ENCODE results near the gene PEX11A.
"Not testable (repeated sequence)": the region's sequence is repeated elsewhere in the genome, so short reads cannot be mapped to it uniquely, and the experiment has no call there.

The PEX11A gene

DNA sequence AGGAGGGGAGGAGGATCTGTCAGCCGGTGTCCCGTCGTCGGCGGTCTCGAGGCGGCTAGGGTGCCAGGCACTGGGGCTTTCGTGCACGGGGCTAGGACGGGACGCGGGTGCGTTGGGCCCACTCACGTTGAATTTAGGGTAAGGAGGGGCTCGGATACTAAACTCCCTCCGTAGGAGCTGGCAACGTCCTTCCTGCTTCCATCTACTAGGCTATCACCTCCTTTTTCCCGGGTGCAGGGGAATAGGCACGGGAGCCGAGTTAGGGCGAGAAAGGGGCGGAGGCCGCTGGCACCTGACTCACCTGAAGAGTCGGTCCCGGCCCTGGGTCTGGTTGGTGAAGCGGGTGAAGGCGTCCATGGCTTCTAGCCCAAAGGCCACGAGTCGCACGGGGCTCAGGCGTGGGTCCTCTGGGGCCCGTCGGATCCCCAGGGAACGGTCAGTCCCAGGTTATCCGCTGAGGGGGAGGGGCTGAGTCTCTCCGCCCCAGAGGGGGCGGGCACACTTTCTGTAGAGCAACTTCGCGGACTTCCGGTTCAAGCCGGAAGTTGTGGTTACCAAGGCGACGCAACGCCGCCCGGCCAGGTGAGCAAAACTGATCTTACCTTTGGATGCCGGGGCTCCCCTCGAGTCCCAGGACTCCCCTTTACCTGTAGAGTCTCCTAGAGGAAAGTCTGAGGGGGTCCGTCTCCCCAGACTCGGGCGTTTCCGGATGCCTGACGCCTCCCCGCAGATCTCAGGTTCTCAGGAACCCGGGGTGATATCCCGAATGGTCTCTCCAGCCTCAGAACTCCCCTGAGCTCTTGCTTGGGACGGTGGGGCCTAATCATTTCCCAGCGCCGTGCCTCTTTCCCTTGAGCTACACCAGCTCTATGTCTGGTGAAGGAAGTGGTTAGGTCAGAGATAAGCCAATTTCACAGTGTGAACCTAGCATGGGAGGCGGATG is at the start of gene PEX11A, which contains the start of gene WDR93:
PEX11A (minus strand) TSS at position 479 of the 943 bp plus-strand sequence; CDS start at position 357, 122 bp downstream.
WDR93 (plus strand) TSS at position 536 of the 943 bp plus-strand sequence. CDS start 10,936 bp downstream, outside the sequence.
- peak; percentile 48 for DNase-seq (ENCODE audit: low read depth, low spot score)

- DNase-seq (ENCODE audit: low read depth, low spot score): peak; percentile 14
Measured at GRCh38 chr15:89740137-89740536, 49.6 kb upstream of the PEX11A start.

- no peak for DNase-seq (ENCODE audit: low read depth, low spot score)
Measured at GRCh38 chr15:89735773-89736172, 45.2 kb upstream of the PEX11A start.

DNA sequence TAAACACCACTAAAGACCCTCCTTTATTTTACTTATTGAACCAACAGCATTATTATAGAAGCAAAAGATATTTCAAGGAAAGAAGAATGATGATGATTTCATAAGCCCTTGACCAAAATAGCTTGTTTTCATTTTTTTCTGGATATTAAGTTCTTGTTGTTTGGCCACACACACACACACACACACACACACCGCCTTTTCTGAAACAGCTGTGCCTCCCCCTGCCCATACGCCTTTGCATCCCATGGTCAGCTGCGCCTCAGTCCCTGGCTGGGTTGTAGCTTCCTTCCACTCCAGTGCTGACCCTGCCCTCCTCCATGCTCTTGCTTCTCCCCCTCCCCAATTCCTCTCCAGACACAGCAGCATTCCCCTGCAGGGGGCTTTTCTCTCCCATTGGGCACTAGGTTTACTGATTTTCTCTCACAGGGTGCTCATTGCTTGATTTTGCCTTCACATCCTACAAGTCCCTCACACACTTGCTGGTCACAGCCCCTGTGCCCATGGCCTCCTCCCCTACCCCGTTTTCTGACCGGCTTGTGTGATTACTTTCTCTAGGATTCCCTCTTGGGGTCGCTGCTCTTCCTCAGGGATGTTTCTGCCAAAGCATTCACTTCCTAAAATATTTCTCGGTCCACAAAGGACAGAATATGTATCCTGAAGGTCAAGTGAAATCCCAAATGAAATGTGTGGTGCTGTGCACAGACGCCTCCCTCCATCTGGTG is 42.1 kb upstream of the PEX11A start:
- DNase-seq (ENCODE audit: low read depth, low spot score): no peak

DNA sequence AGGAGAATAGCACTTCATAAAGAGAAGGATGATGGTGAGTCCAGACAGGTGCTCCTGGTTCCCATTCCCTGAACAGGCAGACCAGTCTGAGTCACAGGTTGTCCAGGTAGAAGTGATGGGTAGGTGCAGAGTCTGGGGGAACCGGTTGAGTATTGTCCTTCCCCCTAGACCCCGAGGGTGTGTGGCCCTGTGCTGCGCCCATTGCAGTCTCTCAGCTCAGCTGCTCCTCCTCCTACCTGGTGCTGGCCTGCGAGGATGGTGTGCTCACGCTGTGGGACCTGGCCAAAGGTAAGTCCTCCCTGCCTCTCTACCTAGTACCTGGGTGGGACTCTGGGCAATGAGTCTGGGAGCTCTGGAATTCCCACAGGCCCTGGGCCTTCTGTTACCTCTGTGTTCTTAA is 40.7 kb upstream of the PEX11A start:
- no peak for DNase-seq (ENCODE audit: low read depth, low spot score)

GRCh38 chr15:89728254-89728653 is 37.7 kb upstream of the PEX11A start:
- no peak for DNase-seq (ENCODE audit: low read depth, low spot score)

DNA sequence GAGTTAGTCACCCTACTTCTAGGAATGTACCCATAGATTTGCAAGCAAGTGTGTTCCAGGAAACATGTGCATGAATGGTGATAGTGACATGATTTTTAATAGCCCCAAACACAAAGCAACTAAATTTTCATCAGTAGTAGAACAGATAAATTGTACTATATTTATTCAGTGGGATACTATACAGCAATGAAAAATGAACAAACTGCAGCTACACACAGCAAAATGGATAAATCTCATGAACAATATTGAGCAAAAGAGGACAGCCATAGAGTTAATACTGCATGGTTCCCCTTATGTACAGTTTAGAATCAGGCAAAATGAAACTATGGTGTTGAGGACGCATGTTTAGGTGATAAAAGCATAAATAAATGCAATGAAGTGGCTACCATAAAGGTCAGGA is 34.5 kb upstream of the PEX11A start:
- no peak for DNase-seq (ENCODE audit: low read depth, low spot score)

GRCh38 chr15:89724621-89725020 is 34.1 kb upstream of the PEX11A start:
- no peak for DNase-seq (ENCODE audit: low read depth, low spot score)

- no peak for DNase-seq (ENCODE audit: low read depth, low spot score)
Measured at GRCh38 chr15:89723031-89723430, 32.5 kb upstream of the PEX11A start.

DNA sequence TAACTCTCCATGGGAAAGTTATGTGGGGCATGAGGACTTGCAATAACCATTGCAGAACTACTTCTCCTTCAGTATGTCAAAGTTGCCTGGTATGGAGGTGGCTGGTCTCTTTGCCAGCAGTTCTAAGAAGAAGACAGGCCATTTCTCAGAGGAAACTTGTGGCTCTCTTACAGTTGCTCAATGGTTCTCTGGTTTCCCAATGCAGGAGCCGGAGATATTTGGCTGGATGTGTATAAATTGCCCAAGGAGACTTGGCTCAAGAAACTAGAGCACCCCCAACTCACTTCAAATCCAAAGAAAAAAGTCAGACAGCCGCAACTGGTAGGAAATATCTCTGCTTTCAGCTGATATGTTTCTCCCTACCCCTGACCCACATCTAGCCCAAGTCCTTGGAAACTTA is 24.2 kb upstream of the PEX11A start:
- no peak for DNase-seq (ENCODE audit: low read depth, low spot score)

DNA sequence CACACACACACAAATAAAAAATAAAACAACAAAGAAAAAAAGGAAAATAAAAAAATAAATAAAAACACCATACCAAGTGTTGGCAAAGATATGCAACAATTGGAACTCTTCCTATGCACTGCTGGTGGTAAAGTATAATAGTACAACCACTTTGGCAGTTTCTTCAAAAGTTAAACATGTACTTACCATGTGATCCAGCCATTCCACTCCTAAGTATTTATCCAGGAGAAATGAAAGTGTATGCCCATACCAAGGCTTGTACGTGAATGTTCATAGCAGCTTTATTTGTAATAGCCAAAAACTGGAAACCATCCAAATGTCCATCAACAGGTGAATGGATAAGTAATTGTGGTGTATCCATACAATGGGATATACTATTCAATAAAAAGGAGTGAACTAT is 17.0 kb upstream of the PEX11A start:
- no peak for DNase-seq (ENCODE audit: low read depth, low spot score)

DNA sequence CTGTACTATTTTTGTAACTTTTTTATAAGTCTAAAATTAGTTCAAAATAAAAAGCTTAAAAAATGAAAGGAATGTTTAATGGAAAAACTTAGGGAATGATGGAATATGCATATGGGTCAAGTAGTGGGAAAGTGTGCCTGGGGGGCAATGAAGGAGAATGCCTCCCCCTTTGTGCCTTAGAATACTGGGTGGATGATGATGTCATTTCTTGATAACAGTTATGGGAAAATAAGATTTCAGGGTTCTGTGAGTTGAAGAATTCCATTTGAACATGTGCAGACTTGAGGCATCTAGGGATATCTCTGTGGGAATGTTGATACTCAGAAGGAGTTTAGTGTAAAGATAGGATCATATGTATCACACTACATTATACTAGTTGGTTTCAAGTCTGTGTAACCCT is 13.9 kb upstream of the PEX11A start:
- no peak for DNase-seq (ENCODE audit: low read depth, low spot score)

DNA sequence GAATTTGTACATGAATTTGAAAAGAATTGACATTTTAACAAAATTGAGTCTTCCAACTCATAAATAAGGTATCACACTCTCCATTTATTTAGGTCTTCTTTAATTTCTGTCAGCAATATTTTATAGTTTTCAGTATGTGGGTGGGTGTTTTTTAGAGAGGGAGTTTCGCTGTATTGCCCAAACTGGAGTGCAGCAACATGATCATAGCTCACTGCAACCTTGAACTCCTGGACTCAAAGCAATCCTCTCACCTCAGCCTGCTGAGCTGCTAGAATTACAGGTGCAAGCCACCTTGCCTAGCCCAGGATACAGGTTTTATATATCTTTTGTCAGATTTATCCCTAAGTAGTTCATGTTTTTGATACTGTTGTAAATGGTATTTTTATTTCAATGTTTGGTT is 4.6 kb upstream of the PEX11A start:
- DNase-seq (ENCODE audit: low read depth, low spot score): no peak

DNA sequence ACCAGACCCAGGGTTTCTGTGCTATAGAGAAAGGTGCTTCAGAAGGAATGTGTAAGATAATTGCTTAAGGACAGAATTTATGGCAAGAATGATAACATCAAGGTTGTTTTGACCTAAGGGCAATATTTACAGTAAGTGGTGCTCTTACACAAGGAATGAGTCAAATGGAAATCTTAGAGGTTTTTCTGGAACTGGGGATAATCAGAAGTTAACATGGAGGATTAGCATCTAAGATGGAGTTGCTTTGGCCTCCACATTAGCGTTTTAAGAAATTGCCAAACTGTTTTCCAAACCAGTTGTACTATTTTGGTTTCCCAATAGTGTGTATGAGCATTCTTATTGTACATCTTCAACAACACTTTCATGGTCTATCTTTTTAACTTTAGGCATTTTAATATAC is 3.1 kb upstream of the PEX11A start:
- no peak for DNase-seq (ENCODE audit: low read depth, low spot score)

GRCh38 chr15:89693091-89693490 is 2.5 kb upstream of the PEX11A start:
- DNase-seq (ENCODE audit: low read depth, low spot score): no peak

GRCh38 chr15:89689930-89690275 is 651 bp downstream of the PEX11A start:
- DNase-seq (ENCODE audit: low read depth, low spot score): not testable (repeated sequence)

- DNase-seq (ENCODE audit: low read depth, low spot score): no peak
Measured at GRCh38 chr15:89686522-89686921, 4.0 kb downstream of the PEX11A start.

- DNase-seq (ENCODE audit: low read depth, low spot score): no peak
Measured at GRCh38 chr15:89685995-89686394, 4.6 kb downstream of the PEX11A start.

- DNase-seq (ENCODE audit: low read depth, low spot score): no peak
Measured at GRCh38 chr15:89681146-89681545, 9.4 kb downstream of the PEX11A start.

DNA sequence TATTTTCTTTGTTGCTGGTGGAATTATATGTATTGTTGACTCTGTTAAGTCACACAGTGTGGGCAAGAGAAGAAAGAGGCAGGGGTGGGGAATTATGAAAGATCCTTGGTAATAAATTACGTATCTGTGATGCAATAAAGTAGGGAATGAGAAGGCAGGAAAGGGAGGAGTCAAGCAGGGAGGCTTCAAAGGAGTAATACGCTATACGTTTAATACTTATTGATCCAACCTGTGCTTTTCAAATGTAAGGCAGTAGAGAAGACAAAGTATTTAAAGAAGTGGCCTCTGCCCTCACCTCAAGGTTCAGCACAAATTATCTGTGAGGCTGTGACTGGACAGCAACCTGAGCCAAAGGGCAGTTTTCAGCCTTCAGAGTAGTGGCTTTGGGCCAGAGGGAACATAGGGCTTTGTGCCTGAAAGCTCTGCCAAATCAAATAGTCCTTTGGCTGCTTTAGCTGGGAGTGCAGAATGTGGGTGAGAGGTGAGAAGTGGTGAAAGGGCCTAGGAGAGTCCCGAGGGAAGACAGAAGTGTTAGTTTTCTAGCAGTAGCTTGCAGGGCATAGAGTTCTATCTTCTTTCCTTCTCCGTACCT is 10.2 kb downstream of the PEX11A start:
- no peak for DNase-seq (ENCODE audit: low read depth, low spot score)

- no peak for DNase-seq (ENCODE audit: low read depth, low spot score)
Measured at GRCh38 chr15:89679212-89679611, 11.3 kb downstream of the PEX11A start, which contains the start of gene PLIN1. PLIN1 (minus strand) TSS chr15:89679367; CDS start chr15:89677489, 1,878 bp downstream.

DNA sequence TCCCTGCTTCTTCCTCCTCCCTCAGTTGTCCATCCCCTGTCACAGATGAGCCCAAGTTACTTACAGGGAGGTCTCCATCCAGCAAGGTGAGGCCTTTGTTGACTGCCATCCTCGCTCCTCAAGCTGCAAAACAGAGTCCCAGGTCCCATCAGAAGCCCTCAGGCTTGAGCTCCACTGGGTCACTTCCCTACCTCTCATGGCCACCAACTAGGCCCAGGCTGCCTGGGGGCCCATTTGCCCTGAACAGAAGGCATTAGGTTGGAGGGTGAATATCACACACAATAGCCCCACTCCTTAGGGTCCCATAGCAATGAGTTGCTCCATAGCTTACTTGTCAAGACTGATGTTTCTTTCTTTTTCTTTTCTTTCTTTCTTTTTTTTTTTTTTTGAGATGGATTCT is 13.2 kb downstream of the PEX11A start:
- DNase-seq (ENCODE audit: low read depth, low spot score): no peak

Data from activated naive CD8-positive, alpha-beta T cell treated with anti-CD3 and anti-CD28 coated beads, Interleukin-2, amount 50 U/mL, for 16 hours (primary cell).